Thyroid gland (tissue), 4 donors: ENCODE data around the gene APAF1. TPM values are rescaled to one million over a fixed set of nuclear protein-coding genes. Genes with fewer than 3 reads are reported as not detected.

ENCODE experiments used
- small RNA-seq: library from RNA; depleted of rRNA; stranded (forward); fragments of <200 nt; gene quantifications from one replicate; pipeline ENCODE3, GENCODE V24; 2016
- total RNA-seq, 4 donors: library from RNA; depleted of rRNA; stranded (reverse); fragments of >200 nt; gene quantifications; one replicate each; pipeline ENCODE4 v1.2.3, GENCODE V29; 2016

The APAF1 gene
- total RNA-seq, 4 donors from 2014 or later = 11.7 to 17.2 (median 14.2) TPM

Small RNA genes within 50 kb of the gene (small RNA-seq; reads per million reads assigned to genes)
- gene SNORA53 = 50.3 reads per million, percentile 95 among the genes with 10 or more reads in this experiment

Other genes starting within 250 kb of the APAF1 start
- gene TMPO, start 129.7 kb upstream of the APAF1 start, total RNA-seq = 10 to 100 TPM; 47.3 to 57.6 (median 55.6) TPM
- 100 to 1,000 TPM; 439 to 713 (median 472) TPM for gene SLC25A3, start 51.6 kb upstream of the APAF1 start, total RNA-seq
- 10 to 100 TPM; 16.8 to 26.2 (median 19.0) TPM for gene IKBIP, start 502 bp upstream of the APAF1 start, total RNA-seq